HL-60/S4 (cell line): ENCODE measurements around the gene LIMK1.
"Not testable (repeated sequence)": the region's sequence is repeated elsewhere in the genome, so short reads cannot be mapped to it uniquely, and the experiment has no call there.

Experiments used
- in situ Hi-C: fragments of 300-500 bp; cut with MboI; formaldehyde crosslinking; loops from 2 replicates; pipeline ENCODE4 v1.14.3; 2022; ENCODE audit warnings: low sequenced_read_pairs

The LIMK1 gene

GRCh38 chr7:74083117-74083876 lies at the start of gene LIMK1:
TSS of gene LIMK1 (plus strand) at chr7:74083804. CDS start at chr7:74083991, 187 bp downstream.
- in situ Hi-C loops = no loop called here

- in situ Hi-C loops = no loop called here
These were observed 46.0 kb upstream of the LIMK1 start for GRCh38 chr7:74037609-74038008.

DNA sequence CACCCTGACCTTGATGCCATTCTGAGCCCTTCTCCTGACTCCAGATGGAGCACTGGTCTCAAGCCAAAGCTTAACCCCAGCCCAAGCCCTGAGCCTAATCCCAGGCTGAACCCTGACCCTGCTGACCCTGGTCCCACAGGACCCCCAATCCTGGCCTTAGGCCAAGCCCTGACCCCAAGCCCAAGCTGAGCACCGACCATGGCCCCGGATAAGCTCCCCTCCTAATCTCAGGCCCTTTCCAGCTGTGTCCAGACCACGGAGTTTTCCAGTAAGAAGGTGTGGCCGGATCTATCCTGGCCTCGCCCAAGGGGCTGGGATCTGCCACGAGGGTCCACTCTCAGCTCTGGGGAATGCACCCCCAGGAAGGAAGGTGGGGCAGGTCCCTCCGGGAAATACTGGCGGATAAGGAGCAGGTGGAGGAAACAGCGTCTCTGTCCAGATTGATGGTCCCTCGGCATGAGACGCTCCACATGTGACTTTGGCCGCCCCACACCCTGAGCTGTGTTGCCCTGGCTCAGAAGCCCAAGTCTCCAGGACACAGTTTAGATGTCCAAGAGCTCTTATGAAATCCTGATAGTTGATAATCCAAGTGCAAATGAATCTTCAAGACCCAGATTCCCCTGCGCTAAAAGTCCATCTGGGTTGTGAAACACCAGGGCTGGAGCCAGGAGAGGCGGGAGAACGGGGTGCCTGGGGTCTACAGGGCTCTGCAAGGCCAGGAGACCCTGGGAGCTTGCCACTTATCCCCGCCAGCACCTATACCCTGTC lies 45.2 kb upstream of the LIMK1 start:
- in situ Hi-C loops = no loop called here

- in situ Hi-C loops = no loop called here
These were observed 44.3 kb upstream of the LIMK1 start for GRCh38 chr7:74039337-74039736.

GRCh38 chr7:74040101-74040790 lies 43.4 kb upstream of the LIMK1 start:
- in situ Hi-C loops = no loop called here

DNA sequence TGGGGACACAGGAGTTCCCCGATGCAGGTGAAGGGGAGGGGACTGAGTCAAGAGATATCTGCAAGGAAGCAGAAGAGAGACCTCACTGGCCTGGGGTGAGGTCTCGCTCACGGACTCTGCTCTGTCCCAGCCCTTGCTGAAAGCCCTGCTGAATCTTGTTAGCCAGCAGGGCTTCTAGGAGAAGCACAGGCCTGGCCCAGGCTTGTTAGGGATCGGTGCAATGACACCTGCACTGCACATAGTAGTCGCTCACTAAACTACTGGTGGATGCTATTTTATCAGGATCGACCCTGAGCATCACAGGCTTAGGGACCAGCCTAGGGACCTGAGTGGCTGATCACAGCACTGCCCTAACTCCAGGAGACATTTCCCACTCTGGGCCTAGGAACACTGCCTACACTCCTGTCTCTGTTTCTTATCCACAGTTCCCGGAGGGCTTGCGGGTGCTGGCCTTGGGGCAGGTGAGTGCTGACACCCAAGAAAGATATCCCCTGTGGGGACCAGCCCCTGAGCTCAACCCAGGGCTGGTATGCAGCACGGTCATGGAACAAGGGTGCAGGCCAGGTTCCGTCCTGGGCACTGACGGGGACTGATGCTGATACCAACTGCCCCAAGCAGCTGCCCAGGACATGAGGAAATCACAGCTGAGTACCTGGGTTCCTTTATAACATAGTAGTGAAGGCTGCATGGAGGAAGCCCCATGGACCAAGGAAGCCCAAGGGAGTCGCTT lies 42.6 kb upstream of the LIMK1 start:
- in situ Hi-C loops = no loop called here

GRCh38 chr7:74042746-74043522 lies 40.7 kb upstream of the LIMK1 start:
- in situ Hi-C loops = no loop called here

DNA sequence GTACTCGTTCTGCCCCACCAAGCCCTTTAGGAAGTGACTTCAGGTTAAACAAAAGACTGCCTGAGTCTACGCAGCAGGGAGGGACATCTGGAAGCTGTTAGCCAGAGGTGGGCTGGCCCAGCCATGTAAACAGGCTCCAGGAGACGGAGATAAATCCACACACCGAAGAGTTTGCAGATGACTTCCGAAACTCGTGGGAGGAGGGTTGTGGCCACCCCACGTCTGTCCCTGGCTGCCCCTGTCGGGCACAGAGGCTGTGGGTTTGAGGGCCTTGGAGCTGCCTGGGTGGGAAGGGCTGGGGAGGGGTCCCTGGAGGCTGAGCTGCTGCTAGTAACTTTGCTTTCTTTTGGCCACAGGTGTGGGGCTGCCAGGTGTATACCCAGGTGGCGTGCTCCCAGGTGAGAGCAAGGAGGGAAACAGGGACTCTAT lies 40.1 kb upstream of the LIMK1 start:
- in situ Hi-C loops = no loop called here

GRCh38 chr7:74044366-74045350 lies 38.9 kb upstream of the LIMK1 start:
- in situ Hi-C loops = no loop called here

DNA sequence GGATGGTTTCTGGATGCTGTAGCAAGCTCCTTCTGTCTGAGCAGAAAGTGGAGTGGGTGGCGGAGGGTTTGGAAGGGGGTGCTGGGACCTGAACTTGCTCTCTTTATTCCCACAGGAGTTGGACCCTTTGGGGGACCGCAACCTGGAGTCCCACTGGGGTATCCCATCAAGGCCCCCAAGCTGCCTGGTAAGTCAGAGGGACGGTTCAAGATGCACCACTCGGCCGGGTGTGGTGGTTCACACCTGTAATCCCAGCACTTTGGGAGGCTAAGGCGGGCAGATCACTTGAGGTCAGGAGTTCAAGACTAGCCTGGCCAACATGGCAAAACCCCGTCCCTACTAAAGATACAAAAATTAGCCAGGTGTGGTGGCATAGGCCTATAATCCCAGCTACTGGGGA lies 37.0 kb upstream of the LIMK1 start:
- in situ Hi-C loops = not testable (repeated sequence)

DNA sequence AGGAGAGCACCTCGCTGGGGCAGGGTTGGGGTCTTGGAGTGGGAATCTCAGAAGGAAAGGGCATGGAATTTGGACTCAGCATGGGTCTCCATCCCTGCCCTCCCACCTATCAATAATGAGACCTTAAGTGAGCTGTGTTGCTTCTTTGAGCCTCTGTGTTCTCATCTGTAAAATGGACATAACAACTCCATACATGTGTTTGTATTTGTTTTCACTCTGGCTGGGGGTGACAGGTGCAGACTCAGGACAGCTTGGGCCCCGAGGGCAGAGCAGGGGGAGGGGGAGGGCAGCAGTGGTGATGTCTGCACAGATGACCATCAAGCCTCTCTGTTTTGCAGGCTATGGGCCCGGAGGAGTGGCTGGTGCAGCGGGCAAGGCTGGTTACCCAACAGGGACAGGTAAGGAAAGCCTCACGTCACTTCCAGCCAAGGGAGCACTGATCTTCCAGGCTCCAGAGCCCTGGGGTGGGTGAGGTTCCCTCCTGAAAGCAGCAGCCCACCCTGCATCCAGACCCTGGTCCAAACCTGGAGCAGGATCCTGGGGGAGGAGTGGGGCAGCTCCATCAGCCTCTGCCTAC lies 35.7 kb upstream of the LIMK1 start:
- in situ Hi-C loops = no loop called here

DNA sequence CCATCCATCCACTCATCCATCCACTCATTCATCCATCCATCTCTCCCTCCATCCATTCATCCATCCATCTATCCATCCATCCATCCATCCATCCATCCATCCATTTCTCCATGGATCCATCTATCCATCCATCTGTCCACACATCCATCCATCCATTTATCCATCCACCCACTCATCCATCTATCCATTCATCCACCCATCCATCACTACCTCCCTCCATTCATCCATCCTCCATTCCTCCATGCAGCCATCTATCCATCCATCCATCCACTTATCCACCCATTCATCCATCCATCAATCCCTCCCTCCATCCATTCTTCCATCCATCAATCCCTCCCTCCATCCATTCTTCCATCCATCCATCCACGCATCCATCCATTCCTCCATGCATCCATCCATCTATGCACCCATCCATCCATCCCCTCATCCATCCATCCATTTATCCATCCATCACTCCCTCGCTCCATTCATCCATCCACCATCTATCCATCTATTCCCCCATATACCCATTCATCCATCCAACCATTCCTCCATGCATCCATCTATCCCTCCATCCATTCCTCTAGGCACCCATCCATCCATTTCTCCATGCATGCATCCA lies 34.5 kb upstream of the LIMK1 start:
- in situ Hi-C loops = no loop called here

DNA sequence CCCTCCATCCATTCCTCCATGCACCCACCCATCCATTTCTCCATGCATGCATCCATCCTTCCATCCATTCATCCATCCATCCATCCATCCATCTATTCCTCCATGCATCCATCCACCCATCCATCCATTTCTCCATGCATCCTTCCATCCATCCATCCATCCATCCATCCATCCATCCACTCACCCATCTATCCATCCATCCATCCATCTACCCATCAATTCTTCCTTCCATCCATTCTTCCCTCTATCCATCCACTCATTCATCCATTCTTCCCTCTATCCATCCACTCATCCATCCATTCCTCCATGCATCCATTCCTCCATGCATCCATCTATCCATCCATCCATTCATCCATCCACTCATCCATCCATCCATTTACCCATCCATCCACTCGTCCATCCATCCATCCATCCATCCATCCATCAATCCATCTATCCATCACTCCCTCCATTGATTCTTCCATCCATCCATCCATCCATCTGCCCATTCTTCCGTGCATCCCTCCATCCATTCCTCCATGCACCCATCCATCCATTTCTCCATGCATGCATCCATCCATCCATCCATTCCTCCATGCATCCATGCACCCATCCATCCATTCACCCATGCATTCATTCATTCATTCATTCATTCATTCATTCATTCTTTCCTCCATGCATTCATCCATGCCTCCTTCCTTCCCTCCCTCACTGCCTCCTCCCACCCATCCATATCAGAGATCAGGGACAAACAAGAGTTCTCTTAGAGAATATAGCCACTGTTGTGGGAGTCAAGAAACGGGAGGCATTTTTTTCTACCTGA lies 33.4 kb upstream of the LIMK1 start:
- in situ Hi-C loops = no loop called here

- in situ Hi-C loops = no loop called here
These were observed 32.4 kb upstream of the LIMK1 start for GRCh38 chr7:74051193-74051592.

GRCh38 chr7:74051629-74052410 lies 31.8 kb upstream of the LIMK1 start:
- in situ Hi-C loops = no loop called here

- in situ Hi-C loops = no loop called here
These were observed 31.0 kb upstream of the LIMK1 start for GRCh38 chr7:74052628-74053027.
